Measurements from ENCODE around the gene GPR162.

GRCh38 chr12:6830286-6830890, 8.8 kb downstream of the GPR162 start:
- TF ChIP-seq, protein P1, sequence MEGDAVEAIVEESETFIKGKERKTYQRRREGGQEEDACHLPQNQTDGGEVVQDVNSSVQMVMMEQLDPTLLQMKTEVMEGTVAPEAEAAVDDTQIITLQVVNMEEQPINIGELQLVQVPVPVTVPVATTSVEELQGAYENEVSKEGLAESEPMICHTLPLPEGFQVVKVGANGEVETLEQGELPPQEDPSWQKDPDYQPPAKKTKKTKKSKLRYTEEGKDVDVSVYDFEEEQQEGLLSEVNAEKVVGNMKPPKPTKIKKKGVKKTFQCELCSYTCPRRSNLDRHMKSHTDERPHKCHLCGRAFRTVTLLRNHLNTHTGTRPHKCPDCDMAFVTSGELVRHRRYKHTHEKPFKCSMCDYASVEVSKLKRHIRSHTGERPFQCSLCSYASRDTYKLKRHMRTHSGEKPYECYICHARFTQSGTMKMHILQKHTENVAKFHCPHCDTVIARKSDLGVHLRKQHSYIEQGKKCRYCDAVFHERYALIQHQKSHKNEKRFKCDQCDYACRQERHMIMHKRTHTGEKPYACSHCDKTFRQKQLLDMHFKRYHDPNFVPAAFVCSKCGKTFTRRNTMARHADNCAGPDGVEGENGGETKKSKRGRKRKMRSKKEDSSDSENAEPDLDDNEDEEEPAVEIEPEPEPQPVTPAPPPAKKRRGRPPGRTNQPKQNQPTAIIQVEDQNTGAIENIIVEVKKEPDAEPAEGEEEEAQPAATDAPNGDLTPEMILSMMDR (IDR thresholded peaks at IDR 0.05): no peak
- no peak for TF ChIP-seq EP300 (IDR thresholded peaks at IDR 0.05)

Measured in suprapubic skin (tissue), 3 donors.